ENCODE results near the gene CSTF2T.

- TF ChIP-seq CTCF (conservative IDR thresholded peaks at IDR 0.05 in 1 of 2, IDR thresholded peaks at IDR 0.05 in 1 of 2; ENCODE audit: extremely low read depth in 1 of 2, insufficient read depth in 1 of 2, low read depth in 1 of 2, low read length in 2 of 2) (no peak), EZH2 (IDR thresholded peaks at IDR 0.05; ENCODE audit: borderline replicate concordance, low read length) (no peak)
Measured at GRCh38 chr10:51653025-51653424, 46.4 kb downstream of the CSTF2T start.
